ENCODE measurements around the gene VAC14. TPM values are rescaled to one million over a fixed set of nuclear protein-coding genes. Genes with fewer than 3 reads are reported as not detected.
A peak's percentile ranks its signal among the peaks of the same experiment; 100 is the strongest.

VAC14 gene
- total and polyA plus RNA-seq, 2 experiments from 2014 or later = 42.3 to 77.7 TPM

DNA sequence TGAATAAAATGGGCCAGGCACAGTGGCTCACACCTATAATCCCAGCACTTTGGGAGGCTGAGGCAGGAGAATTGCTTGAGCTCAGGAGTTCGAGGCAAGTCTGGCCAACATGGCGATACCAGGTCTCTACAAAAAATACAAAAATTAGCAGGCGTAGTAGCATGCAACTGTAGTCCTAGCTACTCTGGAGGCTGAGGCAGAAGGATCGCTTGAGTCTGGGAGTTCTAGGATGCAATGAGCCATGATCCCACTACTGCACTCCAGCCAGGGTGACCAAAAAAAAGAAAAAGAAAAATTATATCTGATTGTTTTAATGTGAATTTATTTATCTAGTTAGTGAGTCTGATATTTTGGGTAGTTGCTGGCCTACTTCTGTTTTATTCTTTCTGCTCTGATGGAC is 147.6 kb downstream of the VAC14 start:
- H3K9me2 ChIP-seq (ENCODE audit: insufficient read depth) = no peaks in the 10 kb centered on the region
- ATAC-seq (peak; percentile 21), DNase-seq (ENCODE audit: low spot score) (peak; percentile 17)
- H3K4me1 Mint-ChIP-seq = peaks cover 15% of the 10 kb centered on the region
- H3K4me3 Mint-ChIP-seq = no peak overlapping the region
- H3K4me3 ChIP-seq = no peak overlapping the region
- no peak overlapping the region for H3K27ac ChIP-seq (ENCODE audit: low read depth)
- H3K4me1 ChIP-seq (ENCODE audit: insufficient read depth) = no peaks in the 10 kb centered on the region
- no peaks in the 10 kb centered on the region for H3K27me3 ChIP-seq (ENCODE audit: insufficient read depth)
- H2AFZ ChIP-seq = no peak overlapping the region
- H3K27ac Mint-ChIP-seq = no peak overlapping the region
- H4K20me1 ChIP-seq (replicated peaks; ENCODE audit: insufficient read depth) = no peaks in the 10 kb centered on the region
- H3K27me3 Mint-ChIP-seq (ENCODE audit: insufficient read depth, low read depth, poor library complexity) = no peaks in the 10 kb centered on the region
- H3K79me2 ChIP-seq (replicated peaks; ENCODE audit: insufficient read depth) = no peaks in the 10 kb centered on the region
- peaks cover 12% of the 10 kb centered on the region for H3K36me3 Mint-ChIP-seq (ENCODE audit: low read depth)
- no peaks in the 10 kb centered on the region for H3K36me3 ChIP-seq (ENCODE audit: insufficient read depth)
- H3K9me3 Mint-ChIP-seq = peaks cover 7% of the 10 kb centered on the region
- TF ChIP-seq, protein P1, sequence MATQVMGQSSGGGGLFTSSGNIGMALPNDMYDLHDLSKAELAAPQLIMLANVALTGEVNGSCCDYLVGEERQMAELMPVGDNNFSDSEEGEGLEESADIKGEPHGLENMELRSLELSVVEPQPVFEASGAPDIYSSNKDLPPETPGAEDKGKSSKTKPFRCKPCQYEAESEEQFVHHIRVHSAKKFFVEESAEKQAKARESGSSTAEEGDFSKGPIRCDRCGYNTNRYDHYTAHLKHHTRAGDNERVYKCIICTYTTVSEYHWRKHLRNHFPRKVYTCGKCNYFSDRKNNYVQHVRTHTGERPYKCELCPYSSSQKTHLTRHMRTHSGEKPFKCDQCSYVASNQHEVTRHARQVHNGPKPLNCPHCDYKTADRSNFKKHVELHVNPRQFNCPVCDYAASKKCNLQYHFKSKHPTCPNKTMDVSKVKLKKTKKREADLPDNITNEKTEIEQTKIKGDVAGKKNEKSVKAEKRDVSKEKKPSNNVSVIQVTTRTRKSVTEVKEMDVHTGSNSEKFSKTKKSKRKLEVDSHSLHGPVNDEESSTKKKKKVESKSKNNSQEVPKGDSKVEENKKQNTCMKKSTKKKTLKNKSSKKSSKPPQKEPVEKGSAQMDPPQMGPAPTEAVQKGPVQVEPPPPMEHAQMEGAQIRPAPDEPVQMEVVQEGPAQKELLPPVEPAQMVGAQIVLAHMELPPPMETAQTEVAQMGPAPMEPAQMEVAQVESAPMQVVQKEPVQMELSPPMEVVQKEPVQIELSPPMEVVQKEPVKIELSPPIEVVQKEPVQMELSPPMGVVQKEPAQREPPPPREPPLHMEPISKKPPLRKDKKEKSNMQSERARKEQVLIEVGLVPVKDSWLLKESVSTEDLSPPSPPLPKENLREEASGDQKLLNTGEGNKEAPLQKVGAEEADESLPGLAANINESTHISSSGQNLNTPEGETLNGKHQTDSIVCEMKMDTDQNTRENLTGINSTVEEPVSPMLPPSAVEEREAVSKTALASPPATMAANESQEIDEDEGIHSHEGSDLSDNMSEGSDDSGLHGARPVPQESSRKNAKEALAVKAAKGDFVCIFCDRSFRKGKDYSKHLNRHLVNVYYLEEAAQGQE (IDR thresholded peaks at IDR 0.05; ENCODE audit: unreplicated experiment) = no peak
- TF ChIP-seq JUNB (IDR thresholded peaks at IDR 0.05; ENCODE audit: unreplicated experiment) (no peak), CREB1 (CRISPR knock-in tag; IDR thresholded peaks at IDR 0.05; ENCODE audit: low read depth) (no peak), STAT1 (IDR thresholded peaks at IDR 0.05; ENCODE audit: unreplicated experiment) (no peak), ZNF331 (CRISPR knock-in tag; IDR thresholded peaks at IDR 0.05; ENCODE audit: low read depth) (no peak), EZH2phosphoT487 (IDR thresholded peaks at IDR 0.05; ENCODE audit: unreplicated experiment) (no peak)
- no peaks in the 10 kb centered on the region for H3F3A ChIP-seq (replicated peaks; ENCODE audit: low read depth)
- H3K4me2 ChIP-seq = no peak overlapping the region

DNA sequence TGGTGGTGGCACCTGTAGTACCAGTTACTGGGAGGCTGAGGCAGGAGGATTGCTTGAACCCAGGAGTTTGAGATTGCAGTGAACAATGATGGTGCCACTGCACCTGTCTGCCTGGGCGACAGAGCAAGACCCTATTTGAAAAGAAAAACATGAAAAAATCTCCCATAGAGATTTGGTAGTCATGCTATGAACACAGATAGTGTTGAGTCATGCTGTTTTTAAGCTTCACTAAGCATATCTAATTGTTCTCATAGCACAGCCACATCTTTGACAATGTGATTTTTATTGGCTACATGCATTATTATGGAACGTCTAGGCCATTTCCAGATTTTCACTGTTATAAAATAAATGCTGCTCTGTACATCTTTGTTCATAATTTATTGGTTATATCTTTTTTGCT is 148.6 kb downstream of the VAC14 start:
- Mint-ChIP-seq H3K9me3 (peaks cover 12% of the 10 kb centered on the region), H3K27ac (no peak overlapping the region), H3K27me3 (ENCODE audit: insufficient read depth, low read depth, poor library complexity) (no peaks in the 10 kb centered on the region), H3K4me1 (peaks cover 15% of the 10 kb centered on the region), H3K4me3 (no peak overlapping the region), H3K36me3 (ENCODE audit: low read depth) (peaks cover 18% of the 10 kb centered on the region)
- H3K27me3 ChIP-seq (ENCODE audit: insufficient read depth) = no peaks in the 10 kb centered on the region
- no peak for ATAC-seq
- H3K36me3 ChIP-seq (ENCODE audit: insufficient read depth) = no peaks in the 10 kb centered on the region
- DNase-seq (ENCODE audit: low spot score) = no peak
- H3K27ac ChIP-seq (ENCODE audit: low read depth) = no peak overlapping the region
- no peaks in the 10 kb centered on the region for H3K9me2 ChIP-seq (ENCODE audit: insufficient read depth)
- no peaks in the 10 kb centered on the region for H4K20me1 ChIP-seq (replicated peaks; ENCODE audit: insufficient read depth)
- H3K4me2 ChIP-seq = no peak overlapping the region
- no peak overlapping the region for H3K4me3 ChIP-seq
- no peaks in the 10 kb centered on the region for H3F3A ChIP-seq (replicated peaks; ENCODE audit: low read depth)
- no peak overlapping the region for H2AFZ ChIP-seq
- TF ChIP-seq, protein P2, sequence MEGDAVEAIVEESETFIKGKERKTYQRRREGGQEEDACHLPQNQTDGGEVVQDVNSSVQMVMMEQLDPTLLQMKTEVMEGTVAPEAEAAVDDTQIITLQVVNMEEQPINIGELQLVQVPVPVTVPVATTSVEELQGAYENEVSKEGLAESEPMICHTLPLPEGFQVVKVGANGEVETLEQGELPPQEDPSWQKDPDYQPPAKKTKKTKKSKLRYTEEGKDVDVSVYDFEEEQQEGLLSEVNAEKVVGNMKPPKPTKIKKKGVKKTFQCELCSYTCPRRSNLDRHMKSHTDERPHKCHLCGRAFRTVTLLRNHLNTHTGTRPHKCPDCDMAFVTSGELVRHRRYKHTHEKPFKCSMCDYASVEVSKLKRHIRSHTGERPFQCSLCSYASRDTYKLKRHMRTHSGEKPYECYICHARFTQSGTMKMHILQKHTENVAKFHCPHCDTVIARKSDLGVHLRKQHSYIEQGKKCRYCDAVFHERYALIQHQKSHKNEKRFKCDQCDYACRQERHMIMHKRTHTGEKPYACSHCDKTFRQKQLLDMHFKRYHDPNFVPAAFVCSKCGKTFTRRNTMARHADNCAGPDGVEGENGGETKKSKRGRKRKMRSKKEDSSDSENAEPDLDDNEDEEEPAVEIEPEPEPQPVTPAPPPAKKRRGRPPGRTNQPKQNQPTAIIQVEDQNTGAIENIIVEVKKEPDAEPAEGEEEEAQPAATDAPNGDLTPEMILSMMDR (conservative IDR thresholded peaks at IDR 0.05; ENCODE audit: low read depth in 2 of 2) = no peak
- TF ChIP-seq EZH2phosphoT487 (IDR thresholded peaks at IDR 0.05; ENCODE audit: unreplicated experiment) (no peak), CREB1 (CRISPR knock-in tag; IDR thresholded peaks at IDR 0.05; ENCODE audit: low read depth) (no peak), NANOG (IDR thresholded peaks at IDR 0.05; ENCODE audit: borderline replicate concordance) (no peak), JUNB (IDR thresholded peaks at IDR 0.05; ENCODE audit: unreplicated experiment) (no peak), ZNF114 (CRISPR knock-in tag; IDR thresholded peaks at IDR 0.05) (no peak), EZH2 (IDR thresholded peaks at IDR 0.05; ENCODE audit: low read depth, unreplicated experiment) (no peak), ETS1 (IDR thresholded peaks at IDR 0.05) (no peak), POLR2AphosphoS5 (IDR thresholded peaks at IDR 0.05; ENCODE audit: low read depth) (no peak)
- TF ChIP-seq, protein P1 (IDR thresholded peaks at IDR 0.05; ENCODE audit: unreplicated experiment) = no peak
- H3K79me2 ChIP-seq (replicated peaks; ENCODE audit: insufficient read depth) = no peaks in the 10 kb centered on the region
- no peaks in the 10 kb centered on the region for H3K4me1 ChIP-seq (ENCODE audit: insufficient read depth)

All from GM23338 (cell line).